LNCAP (cell line): Measurements from ENCODE around the gene APPL2.

Source experiments
- TF ChIP-seq, protein P1 (sequence below): fragments of 450-650 bp; IDR thresholded peaks from 2 replicates; pipeline ENCODE4 v1.5.1; 2017; ENCODE audit warnings: mild to moderate bottlenecking

The APPL2 gene

GRCh38 chr12:105200385-105200784 lies 35.6 kb downstream of the APPL2 start:
- TF ChIP-seq, protein P1, sequence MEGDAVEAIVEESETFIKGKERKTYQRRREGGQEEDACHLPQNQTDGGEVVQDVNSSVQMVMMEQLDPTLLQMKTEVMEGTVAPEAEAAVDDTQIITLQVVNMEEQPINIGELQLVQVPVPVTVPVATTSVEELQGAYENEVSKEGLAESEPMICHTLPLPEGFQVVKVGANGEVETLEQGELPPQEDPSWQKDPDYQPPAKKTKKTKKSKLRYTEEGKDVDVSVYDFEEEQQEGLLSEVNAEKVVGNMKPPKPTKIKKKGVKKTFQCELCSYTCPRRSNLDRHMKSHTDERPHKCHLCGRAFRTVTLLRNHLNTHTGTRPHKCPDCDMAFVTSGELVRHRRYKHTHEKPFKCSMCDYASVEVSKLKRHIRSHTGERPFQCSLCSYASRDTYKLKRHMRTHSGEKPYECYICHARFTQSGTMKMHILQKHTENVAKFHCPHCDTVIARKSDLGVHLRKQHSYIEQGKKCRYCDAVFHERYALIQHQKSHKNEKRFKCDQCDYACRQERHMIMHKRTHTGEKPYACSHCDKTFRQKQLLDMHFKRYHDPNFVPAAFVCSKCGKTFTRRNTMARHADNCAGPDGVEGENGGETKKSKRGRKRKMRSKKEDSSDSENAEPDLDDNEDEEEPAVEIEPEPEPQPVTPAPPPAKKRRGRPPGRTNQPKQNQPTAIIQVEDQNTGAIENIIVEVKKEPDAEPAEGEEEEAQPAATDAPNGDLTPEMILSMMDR = no peak

DNA sequence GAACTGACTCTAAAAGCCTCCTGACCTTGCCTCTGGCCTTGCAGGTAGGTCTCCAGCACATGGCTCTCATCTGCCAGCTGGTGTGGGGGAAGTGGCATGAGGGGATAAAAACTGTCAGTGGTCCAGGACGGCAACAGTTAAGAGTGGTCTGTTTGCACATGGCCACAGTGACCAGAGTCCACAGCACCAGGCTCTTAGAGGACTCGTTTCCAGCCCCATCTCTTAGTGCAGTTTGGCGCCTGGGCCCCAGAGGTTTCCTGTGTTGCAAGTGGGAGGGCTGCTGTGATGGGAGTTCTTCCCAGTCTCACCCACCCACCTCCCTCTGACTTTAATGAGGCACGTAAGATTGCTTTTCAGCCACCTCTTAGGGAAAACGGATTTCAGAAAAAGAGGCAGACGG lies 37.0 kb downstream of the APPL2 start:
- TF ChIP-seq, protein P1 = no peak

DNA sequence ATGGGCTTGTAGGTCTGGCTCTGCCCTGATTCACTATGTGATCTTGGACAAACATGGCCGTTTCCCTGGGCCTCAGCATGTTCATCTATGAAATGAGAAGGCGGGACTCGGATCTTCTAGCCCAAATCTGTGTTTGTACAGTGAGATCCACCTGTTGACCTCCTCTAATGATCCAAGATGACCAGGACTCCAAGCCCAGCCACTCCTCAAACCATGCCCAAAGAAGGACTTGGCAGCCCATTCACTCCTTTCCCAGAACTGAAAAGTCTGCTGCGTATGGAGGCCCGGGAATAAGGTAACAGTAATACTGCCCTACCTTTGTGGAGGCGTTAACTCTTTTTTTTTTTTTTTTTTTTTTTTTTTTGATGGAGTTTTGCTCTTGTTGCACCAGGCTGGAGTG lies 39.9 kb downstream of the APPL2 start:
- TF ChIP-seq, protein P1 = no peak

DNA sequence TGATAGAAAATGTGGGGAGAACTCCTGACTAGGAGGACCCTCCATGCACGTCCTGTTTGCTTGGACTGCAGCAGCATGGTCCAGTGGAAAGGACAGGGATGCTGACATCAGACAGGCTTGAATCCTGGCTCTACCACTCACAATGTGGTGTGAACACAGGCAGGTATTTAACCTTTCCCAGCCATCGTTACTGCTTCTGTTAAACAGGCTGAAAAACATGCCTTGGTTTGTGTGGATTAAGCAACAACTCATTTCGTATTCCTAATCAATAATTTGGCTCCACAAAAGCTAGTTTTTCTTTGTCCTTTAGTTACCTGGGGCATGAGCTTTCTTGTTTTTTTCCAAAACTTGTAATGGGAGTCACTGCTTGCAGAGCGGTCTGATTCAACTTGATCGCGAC lies 41.0 kb downstream of the APPL2 start:
- TF ChIP-seq, protein P1 = no peak

DNA sequence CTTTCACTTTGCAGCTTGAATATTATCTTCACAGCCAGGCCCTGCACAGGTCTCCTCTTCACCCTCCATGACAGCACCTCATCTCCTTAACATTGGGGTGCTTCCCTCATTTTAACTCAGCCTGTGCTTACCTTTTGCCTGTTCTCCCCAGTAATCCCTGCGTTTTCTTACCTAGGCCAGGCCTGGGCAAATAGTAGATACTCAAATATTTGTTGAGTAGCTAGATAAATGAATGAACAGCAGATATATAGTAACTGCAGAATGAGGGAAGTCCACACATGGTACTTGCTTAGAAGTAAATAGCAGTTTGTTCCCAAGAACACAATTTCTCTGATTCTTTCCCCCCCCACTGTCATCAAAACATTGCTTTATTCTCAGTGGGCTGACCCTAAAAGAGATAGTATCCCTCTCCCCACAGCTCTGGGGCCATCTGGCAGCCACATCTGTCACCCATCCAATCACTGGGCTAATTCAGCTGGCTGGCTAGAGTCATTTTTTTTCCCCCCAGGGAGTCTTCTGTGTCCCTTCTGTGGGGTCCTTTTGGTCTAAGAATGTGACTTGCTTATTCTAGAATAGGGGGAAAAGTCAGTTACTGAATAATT lies 43.2 kb downstream of the APPL2 start:
- TF ChIP-seq, protein P1 = no peak

- TF ChIP-seq, protein P1 = no peak
Measured at GRCh38 chr12:105190530-105190929, 45.4 kb downstream of the APPL2 start.

- TF ChIP-seq, protein P1 = no peak
Measured at GRCh38 chr12:105189293-105189692, 46.7 kb downstream of the APPL2 start.

DNA sequence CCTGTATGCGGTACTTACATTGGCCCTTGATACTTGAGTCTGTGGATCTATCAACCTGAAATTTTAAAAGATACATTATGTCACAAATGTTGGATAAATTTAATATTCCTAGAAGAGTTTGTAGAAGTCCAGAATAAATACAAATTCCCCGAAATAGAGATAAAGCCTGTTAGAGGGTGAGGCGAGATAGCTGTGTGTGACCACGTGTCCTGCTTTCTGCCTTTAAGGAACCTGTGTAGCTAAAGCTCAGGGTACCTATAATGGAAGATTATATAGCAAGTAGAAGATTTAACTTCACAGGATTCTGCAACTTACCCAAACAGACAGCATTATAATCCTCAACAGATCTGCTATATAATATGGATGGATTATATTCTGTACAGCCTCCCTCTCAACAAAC lies 58.8 kb downstream of the APPL2 start:
- TF ChIP-seq, protein P1 = no peak
